SIG-M5 treated with dmso at 0.1 percent for 504 hours (cell line): ENCODE results near the gene SEC31A.

Experiments
- DNase-seq: peaks from one replicate; lab custom pipeline; 2025; ENCODE audit not compliant: unreplicated experiment; lab: John Stamatoyannopoulos, UW

The SEC31A gene

DNA sequence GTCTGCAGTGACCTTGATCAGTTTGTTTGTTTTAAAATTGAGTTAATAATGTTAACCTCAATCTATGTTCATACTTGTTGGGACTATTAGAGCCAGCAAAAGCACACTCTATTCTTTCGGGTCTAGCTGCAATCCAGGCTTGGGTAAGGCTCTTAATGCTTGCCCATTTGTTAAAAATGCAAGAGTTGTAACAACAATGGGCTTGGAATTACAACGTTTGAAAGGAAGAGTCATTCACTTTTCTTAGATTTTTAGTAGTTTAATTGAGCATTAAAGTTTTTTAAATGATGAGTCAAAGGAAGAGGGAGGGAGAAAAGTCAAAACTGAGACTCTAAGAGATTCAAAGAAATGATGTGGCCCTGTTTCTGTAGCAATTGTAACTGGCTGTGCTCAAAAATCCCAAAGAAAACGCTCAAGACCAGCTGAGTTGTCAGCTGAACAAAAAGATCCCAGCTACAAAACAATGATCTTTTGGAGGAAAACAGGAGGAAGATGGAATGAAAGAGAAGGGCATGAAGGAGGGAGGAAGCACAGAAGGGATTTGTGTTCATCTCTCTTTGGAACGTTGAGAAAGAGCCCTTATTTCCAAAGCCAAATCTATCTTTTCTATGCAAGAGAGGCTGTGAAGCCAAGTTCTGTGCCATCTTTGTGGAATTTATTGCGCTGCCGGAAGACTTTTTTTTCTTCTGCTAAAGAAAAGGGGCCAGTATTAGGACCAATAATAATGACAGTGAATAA lies 97.9 kb downstream of the SEC31A start:
- DNase-seq, result no peak

DNA sequence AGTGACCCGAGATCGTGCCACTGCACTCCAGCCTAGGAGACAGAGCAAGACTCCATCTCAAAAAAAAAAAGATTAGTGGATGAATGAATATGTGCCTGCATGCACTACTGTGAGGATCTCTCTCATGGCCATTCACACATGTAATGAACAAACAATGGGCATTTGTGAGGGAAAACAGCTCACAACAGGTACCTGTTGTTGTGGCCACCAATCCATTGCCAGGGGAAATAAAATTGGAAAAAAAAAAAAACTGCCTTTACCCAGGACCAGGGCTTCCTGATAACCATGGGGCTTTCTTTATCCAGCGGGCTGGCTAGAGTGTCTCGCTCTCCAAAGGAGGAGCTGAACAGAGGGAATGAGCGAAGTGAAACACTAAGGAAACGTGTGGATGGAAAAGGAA lies 99.8 kb downstream of the SEC31A start:
- no peak for DNase-seq

DNA sequence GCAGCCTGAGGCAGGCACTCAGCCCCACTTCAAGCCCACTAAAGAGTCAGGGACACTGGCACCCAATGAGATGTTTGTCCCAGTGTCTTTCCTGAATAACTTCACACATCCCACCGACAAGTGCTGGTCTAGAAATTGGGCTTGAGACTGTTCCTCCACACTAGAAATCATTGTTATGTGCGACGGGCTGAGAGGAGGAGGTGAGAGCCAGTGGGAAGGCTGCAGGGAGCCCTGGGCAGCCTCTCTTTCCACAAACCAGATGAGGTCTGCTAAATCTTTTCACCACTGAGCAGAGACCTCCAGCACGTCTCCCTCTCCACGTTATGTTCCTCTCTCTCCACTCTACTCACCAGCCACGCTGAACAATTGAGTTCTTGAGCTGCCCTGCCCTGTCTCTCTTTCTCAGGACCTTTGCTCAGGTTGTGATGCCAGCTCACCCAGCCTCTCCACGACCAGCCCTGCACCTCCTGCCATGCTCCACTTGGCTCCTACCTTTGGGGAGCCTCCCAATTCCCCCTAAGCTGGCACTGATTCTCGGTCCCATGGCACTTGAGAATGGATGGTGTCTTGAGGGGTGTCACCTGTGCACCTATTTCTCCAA lies 100.8 kb downstream of the SEC31A start:
- no peak for DNase-seq

DNA sequence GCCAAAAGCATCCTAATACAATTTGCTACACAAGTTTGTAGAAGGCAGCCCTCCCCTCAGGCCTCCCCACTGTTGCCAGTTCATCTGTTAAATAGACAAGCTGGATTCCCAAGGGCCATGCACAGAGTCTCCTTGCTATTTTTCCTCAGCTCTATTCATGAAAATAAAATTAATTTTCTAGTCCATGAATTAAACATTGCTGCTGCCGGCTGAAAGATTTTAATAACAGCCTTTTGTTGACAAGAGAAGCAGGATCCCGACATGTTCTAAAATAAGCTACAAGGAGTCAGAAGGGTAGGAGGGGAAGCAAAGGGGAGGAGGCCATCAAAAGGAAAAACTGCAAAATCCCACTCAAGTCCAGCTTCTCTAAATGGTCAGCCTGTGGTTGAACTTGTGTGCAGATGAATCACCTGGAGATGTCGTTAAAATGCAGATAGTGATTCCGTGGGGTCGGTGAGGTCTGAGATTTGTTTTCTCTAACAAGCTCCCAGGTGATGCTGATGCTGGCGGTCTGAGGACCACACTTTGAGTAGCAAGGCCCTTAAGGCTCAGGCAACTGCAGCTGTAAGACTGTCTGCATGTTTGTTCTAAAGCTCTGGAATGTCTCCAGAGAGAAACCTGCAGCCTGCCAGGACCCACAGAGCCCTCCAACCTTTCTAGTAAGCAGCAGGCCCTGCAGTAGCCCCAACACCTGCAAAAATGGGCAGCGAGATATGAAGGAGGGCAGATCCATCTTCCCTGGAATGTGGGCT lies 101.8 kb downstream of the SEC31A start:
- no peak for DNase-seq

DNA sequence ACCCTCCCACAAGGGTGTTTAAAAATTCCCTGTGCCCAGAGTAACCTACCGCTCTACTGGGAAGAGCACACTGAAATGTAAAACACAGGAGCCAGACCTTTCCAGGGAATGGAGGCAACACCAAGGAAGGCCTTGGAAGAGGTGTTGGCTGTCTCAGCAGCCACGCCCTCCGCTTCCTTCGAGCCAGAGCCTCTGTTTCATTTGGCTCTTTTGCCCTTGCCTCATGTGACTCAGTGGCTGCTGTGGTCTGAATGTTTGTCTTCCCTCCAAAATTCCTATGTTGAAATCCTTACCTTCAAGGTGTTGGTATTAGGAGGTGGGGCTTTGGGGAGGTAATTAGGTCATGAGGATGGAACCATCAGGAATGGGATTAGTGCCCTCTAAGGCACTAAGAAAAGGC lies 103.6 kb downstream of the SEC31A start:
- DNase-seq, result no peak

DNA sequence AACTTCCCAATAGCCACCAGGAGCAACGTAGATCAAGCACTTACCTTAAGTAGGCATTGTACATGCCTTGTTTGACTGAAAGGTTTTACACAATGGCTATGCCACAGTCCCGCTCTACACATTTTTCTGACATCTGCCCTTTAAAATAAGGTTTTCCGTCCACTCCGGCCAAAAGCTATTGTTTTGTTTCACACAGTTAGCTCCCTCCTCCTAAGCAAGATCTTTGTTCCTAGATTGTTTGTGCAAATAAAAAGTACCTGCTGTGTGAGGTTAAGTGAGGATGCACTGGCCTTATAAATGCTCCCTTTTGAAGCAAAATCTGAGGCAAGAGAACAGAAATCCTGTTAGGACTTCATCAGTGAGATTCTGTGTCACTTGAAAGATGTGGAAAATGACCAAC lies 104.1 kb downstream of the SEC31A start:
- DNase-seq, result no peak

DNA sequence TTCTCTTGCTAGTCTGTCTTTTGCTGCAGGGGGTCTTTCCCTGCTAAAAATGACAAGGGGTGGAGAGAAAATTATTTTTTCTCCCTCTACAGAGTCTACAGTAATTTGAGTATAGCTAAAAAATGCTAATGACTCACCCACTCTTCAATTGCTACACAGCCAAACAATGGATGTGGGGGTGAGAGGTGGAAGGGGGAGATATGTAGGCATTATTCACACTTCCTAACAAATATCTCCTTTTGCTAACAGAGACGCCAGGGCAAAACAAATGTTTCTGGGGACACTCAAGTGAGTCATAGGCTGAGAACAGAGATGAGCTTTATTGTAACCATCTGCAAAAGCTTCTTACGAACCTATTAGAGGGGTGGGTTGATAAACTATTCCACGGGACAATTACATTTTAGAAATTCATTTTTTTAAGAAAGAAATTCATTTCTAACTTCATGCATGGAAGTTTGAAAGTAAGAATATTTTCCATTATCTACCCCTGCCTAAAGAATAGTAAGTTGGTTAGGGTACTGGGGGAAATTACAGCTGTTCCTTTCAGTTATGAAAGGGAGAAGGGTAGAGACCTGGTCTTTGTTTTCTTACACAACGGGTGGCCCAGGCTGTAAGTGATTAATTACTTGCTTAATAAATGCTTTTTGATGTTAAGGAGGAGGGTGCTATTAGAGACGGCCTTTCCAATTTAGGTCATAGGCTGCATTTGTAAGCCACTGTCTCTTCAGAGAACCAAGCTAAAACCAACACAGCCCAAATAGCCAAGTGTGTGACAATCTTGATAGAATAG lies 105.1 kb downstream of the SEC31A start:
- peak; percentile 17 for DNase-seq

DNA sequence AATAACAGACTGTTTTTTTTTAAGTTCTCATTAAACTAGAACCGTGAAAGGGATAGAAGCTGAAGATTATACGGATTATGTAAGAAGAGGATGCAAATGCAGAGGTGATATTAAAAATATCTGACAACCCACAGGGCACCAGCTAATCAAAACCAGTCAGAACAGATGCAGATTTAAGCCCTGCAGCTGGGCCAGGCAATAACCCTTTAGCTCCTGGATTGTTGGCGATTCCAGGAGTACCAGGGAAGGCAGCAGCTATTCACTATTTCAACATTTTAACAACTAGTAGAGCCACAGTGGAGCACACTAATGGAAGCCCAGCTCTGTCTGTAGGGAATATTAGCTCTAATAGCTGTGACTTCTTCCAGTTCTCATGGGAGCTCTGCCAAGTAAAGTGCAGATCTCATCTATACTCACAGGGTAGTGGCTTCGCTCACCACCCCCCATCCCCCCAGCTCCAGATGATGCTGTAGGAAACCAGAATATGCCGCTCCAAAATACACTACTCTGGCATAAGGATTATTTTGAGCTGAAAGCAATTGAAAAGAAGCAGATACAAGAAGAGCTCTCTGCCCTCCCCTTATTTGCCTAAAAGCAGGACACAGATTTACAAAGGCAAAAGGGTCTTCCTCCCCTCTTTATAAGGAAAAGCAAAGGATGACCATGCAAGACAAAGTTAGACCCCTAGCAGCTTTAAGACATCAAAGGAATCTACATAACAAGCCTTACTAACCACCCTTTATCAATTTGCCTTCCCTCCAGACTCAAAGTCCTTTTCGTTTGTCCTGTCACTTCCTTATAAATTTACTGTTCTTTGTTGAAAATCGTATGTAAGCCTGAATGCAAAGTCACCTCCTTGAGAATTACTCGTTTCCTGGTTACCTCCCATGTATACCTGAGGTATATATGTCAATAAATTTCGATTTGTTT lies 106.0 kb downstream of the SEC31A start:
- DNase-seq, result no peak

DNA sequence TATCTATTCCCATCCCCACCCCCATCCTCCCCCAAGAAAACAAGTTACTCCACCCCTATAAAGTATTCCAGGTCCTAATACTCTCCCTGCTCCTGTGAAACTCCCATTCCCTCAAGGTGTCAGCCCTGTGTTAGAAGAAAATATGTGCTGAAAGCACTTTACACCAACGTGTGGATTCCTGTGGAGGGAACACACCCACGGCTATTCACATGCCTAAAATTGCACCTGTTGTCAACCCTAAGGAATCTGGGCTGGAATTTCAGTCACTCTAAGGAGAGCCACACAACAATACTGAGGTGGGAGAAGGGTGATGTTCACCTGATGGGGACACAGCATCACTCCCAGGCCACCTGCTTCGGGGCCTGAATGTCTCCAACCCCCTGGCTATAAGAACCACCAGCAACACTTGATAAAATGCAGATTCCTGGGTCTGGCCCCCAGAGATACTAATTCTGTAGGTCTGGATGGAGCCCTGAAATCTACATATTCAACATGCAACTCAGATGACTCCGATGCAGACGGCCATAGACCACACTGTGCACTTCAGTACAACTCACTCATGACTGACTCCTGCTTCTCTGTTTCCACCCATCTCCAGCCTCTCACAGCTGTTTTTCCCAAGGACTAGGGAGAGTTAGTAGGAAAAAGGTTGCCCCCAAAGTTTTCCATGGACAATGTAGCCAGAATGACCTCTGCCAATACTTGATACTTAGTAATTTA lies 108.2 kb downstream of the SEC31A start:
- no peak for DNase-seq

DNA sequence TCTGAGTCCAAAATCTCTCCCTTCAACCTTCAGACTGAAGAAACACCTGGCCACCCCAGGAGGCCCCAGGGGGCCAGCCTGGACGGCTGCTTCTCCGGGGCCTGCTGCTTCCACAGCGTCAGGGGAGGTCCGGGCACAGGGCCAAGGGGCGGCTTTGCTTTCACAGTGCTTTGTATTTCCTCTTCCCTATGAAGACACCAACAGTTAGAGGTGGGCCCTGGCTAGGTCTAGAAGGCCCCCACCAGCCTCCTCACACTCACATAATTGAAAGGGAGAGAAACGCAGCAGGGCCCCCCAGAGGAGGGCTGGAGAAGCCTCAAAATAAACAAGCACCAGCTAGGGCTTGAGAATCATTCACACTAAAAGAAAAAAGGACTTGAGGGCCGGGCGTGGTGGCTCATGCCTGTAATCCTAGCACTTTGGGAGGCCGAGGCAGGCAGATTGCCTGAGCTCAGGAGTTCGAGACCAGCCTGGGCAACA lies 110.2 kb downstream of the SEC31A start:
- peak; percentile 39 for DNase-seq

DNA sequence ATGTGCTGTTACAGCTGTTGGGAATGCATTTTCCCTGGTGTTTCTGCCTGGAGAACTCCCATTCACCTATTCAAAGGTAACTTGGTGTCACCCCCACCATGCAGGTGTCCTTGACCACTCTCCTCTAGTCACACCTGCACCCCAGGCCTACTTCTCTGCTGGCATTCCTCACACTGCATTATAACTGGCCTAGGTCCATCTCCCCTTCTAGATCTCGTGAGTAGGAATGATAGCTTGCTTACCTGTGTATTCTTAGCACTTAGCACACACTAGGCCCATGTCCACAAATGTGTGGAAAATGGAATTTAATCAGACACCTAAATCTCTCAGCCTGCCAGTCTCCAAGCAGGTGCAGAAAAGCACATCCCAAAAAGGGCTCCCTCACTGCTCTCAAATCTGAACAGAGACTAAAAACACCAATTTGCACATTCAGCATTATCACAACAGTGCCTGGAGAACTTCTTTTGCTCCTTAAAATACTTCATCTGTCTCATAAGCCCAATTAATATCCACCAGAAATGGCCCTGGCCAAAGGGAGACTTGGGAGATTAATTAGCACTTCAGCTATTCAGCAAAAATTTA lies 110.7 kb downstream of the SEC31A start:
- DNase-seq, result no peak

DNA sequence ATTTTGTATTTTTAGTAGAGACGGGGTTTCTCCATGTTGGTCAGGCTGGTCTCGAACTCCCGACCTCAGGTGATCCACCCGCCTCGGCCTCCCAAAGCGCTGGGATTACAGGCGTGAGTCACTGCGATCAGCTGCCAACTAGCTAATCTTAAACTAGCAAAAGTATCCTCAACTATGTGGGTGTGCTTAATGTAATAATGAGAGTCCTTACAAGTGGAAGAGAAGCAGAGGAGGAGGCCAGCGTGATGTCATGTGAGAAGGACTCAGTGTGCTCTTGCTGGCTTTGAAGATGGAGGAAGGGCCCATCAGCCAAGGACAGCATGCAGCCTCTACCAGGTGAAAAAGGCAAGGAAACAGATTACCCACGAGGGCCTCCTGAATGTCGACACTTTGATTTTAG lies 111.9 kb downstream of the SEC31A start:
- DNase-seq, result no peak

DNA sequence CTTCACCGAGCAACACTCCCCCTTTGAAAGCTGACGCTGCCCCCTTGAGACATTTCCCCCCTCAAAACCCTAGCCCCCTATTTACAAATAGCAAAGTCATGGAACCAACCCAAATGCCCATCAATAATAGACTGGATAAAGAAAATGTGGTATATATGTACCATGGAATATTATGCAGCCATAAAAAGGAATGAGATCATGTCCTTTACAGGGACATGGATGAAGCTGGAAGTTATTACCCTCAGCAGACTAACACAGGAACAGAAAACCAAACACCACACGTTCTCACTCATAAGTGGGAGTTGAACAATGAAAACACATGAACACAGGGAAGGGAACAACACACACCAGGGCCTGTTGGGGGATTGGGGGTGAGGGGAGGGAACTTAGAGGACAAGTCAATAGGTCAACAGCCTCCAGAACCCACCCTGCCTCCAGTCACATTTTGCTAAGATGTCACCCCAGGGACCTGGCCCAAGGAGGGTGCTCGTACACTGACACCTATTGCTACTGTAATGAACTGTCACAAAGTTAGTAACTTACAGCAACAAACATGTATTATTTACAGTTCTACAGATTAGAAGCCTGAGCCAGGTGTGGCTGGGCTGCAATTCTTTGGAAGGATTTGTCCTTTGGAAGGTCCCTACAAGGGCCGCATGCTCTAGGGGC lies 113.0 kb downstream of the SEC31A start:
- DNase-seq, result no peak

DNA sequence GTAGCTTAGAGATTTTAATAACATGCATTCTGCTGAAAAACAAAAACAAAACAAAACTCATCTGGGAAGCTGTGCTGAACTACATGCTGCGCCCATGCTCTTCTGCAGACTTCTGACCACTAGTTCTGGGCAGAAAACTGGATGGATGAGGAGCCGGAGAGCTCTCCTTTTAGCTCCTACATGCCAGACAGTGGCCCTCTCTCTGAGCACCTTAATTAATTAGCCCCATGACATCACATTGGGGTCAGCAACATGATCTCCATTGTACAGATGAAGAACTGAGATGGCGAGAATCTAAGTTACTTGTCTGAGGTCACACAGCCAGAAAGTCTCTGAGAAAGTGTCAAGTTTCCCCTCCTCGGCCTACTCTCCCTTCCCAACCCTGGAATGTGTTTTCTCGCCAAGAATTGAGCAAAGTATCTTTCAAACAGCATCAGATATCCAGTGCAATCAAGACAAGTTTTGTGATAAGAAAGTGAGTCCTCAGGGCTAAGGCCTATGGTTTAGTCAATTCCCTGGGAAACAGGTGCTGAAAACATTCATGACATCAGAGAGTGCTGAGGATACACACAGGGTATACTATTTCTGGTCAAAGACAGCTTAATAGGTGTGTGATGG lies 113.9 kb downstream of the SEC31A start:
- DNase-seq, result no peak

DNA sequence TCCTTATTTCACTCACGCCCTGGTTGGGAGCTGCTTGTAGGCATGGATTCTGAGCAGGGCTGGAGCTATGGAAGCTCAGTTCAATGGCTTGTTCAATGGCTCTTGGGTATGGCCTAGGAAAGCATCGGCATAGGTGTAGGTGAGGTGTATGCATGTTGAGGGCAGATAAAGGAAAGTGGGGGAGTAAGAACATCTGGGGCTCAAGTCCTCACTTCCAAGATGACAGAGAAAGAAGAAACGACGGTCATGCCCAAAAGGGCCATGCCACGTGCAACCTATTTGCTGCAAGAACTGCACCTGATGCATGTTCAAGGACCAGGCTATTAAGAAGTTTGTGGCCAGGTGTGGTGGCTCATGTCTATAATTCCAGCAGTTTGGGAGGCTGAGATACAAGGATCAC lies 115.7 kb downstream of the SEC31A start:
- DNase-seq, result no peak

DNA sequence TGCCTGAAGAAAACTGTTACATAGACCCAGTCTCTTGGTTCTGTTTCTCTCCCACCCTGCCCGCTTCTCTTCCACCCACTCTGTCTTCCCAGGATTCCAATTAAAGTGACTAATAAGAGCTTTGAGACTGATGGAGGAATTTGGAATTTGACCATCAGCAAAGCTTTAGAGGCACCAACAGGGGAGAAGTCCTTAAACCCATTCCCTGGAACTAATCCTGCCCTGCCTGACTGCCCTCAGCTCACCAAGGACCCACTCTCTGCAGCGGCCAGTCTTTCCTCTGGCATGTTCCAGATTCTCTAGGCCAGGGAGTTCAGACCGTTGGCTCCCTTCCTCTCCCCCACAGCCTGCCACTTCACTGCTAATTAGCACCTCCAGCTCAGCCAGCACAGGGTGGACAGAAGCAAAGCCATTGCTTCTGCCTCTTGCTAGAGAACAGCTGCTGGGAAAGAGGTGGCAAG lies 116.2 kb downstream of the SEC31A start:
- no peak for DNase-seq

DNA sequence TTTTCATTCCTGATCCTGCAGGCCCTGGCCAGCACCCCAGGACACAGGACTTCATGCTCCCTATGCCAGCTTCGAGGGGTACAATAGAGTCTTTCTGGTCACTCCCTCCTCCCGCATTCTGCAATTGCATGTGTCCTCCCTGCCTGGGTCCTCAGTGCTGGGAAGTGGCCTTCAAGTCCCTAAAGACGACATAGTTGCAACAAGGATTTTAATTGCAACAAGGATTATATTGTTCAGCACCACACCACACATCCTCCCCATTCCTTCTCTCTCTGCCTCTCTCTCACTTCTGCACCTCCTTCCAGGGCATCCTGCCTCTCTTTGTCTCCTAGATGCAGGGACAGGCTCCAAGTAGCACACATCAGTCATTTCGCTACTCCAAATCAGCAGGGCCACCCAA lies 117.9 kb downstream of the SEC31A start:
- no peak for DNase-seq

DNA sequence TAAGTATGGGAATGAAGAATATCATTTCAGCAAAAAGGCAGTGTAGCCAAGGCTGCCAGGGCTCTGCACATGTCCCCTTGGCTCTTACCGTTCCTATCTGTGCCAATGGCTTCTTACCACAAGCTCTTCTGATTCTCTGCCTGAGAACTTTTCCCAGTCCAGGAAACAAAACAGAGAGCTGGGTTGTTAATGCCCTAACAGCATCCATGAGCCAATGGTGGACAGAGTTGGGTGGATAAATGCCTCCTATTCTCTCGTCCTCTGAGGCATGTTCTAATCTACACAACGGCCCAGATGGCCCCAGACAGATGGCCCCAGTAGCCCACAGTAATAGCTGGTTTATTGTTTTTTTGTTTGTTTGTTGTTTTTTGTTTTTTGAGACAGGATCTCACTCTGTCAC lies 120.3 kb downstream of the SEC31A start:
- DNase-seq, result no peak
